HepG2 (cell line): ENCODE results near the gene CD9. TPM values are rescaled to one million over a fixed set of nuclear protein-coding genes. Genes with fewer than 3 reads are reported as not detected.

Source experiments
- ATAD3A ChIP-seq: sonication (generic); formaldehyde crosslinking; IDR thresholded peaks from 2 replicates; pipeline ENCODE4 v1.4.0; 2020; ENCODE audit warnings: missing genetic modification reagents
- CENPT ChIP-seq: sonication (generic); formaldehyde crosslinking; IDR thresholded peaks from 2 replicates; pipeline ENCODE4 v1.8.0; 2022; ENCODE audit warnings: low read depth, mild to moderate bottlenecking, moderate library complexity, missing genetic modification reagents
- ESRRA ChIP-seq: sonication (generic); formaldehyde crosslinking; IDR thresholded peaks from 2 replicates; pipeline ENCODE4 v1.5.1; 2020; ENCODE audit warnings: mild to moderate bottlenecking, low read depth, missing genetic modification reagents
- HMG20B ChIP-seq: conservative IDR thresholded peaks from 2 replicates; pipeline ENCODE4 v1.6.1; 2016; ENCODE audit warnings: missing genetic modification reagents, missing compliant biosample characterization
- KDM3A ChIP-seq: IDR thresholded peaks from 2 replicates; pipeline ENCODE4 v1.6.1; 2018; ENCODE audit warnings: low read depth, missing compliant biosample characterization
- MBNL3 ChIP-seq: fragments of 250-450 bp; sonication (Bioruptor Pico); conservative IDR thresholded peaks from 2 replicates; pipeline ENCODE4 v1.8.0; 2022; ENCODE audit warnings: mild to moderate bottlenecking, inconsistent platforms
- PAWR ChIP-seq: sonication (generic); formaldehyde crosslinking; IDR thresholded peaks from 2 replicates; pipeline ENCODE4 v1.4.0; 2020; ENCODE audit warnings: missing genetic modification reagents, mild to moderate bottlenecking, borderline replicate concordance
- REL ChIP-seq: sonication (generic); formaldehyde crosslinking; conservative IDR thresholded peaks from 2 replicates; pipeline ENCODE4 v1.8.0; 2022; ENCODE audit warnings: mild to moderate bottlenecking, missing genetic modification reagents, moderate library complexity
- SP140L ChIP-seq: sonication (generic); formaldehyde crosslinking; IDR thresholded peaks from 2 replicates; pipeline ENCODE4 v1.4.0; 2020; ENCODE audit warnings: missing genetic modification reagents, borderline replicate concordance
- SP2 ChIP-seq: sonication (generic); formaldehyde crosslinking; IDR thresholded peaks from 2 replicates; pipeline ENCODE4 v1.5.1; 2020; ENCODE audit warnings: mild to moderate bottlenecking, missing genetic modification reagents
- TERF1 ChIP-seq: sonication (generic); formaldehyde crosslinking; IDR thresholded peaks from 2 replicates; pipeline ENCODE4 v1.8.0; 2022; ENCODE audit warnings: mild to moderate bottlenecking, missing genetic modification reagents, moderate library complexity
- ZNF138 ChIP-seq: sonication (generic); formaldehyde crosslinking; IDR thresholded peaks from 2 replicates; pipeline ENCODE4 v1.5.0; 2020; ENCODE audit warnings: mild to moderate bottlenecking, low read depth, missing genetic modification reagents
- ZNF30 ChIP-seq: sonication (generic); formaldehyde crosslinking; IDR thresholded peaks from 2 replicates; pipeline ENCODE4 v1.5.0; 2020; ENCODE audit warnings: mild to moderate bottlenecking, missing genetic modification reagents
- ZNF34 ChIP-seq: sonication (generic); formaldehyde crosslinking; IDR thresholded peaks from 2 replicates; pipeline ENCODE4 v1.4.0; 2020; ENCODE audit warnings: mild to moderate bottlenecking, missing genetic modification reagents, borderline replicate concordance
- ZNF350 ChIP-seq: sonication (generic); formaldehyde crosslinking; IDR thresholded peaks from 2 replicates; pipeline ENCODE4 v1.4.0; 2020; ENCODE audit warnings: mild to moderate bottlenecking, low read depth, missing genetic modification reagents, borderline replicate concordance
- polyA plus RNA-seq, 8 experiments: library from polyadenylated mRNA; depleted of rRNA in 3 of 8; stranded (reverse) in 7 of 8; unstranded in 1 of 8; fragments of >200 nt; fragmentation: Illumina TruSeq in 4 of 8; extraction: Trizol in 4 of 8; gene quantifications; 2 replicates each; pipeline versions ENCODE4 v1.2.1 to v1.2.3, GENCODE V29; 2011 to 2016; ENCODE audit warnings: low read depth in 4 of 8, missing spikeins in 1 of 8, mixed read lengths in 1 of 8; ENCODE audit not compliant: insufficient read depth in 1 of 8
- total RNA-seq, 5 experiments: library from RNA; depleted of rRNA; stranded (reverse); fragments of >200 nt; fragmentation: Illumina TruSeq; extraction: Trizol; gene quantifications; 2 replicates each; pipeline ENCODE4 v1.2.3, GENCODE V29; 2016; ENCODE audit warnings: low read depth in 1 of 5
- TF ChIP-seq, protein P1 (sequence below): sonication (generic); IDR thresholded peaks from 2 replicates; pipeline ENCODE4 v1.6.1; 2016; ENCODE audit warnings: low read depth, borderline replicate concordance
- TF ChIP-seq, protein P2 (sequence below): sonication (generic); formaldehyde crosslinking; conservative IDR thresholded peaks from 2 replicates; pipeline ENCODE4 v1.4.0; 2020; ENCODE audit warnings: mild to moderate bottlenecking, missing genetic modification reagents, moderate library complexity
- TF ChIP-seq, protein P3 (sequence below): sonication (generic); formaldehyde crosslinking; IDR thresholded peaks from 2 replicates; pipeline ENCODE4 v1.5.1; 2020; ENCODE audit warnings: missing genetic modification reagents, mild to moderate bottlenecking, borderline replicate concordance
- TF ChIP-seq, protein P4 (sequence below): sonication (generic); formaldehyde crosslinking; IDR thresholded peaks from 2 replicates; pipeline ENCODE4 v1.8.1; 2022; ENCODE audit warnings: low read depth, mild to moderate bottlenecking, missing genetic modification reagents

Gene CD9
- total and polyA plus RNA-seq, 2 of the 13 experiments (the other 11 are each of a cell fraction or from before 2014, with no cell fraction given), result 5.8 to 38.3 TPM

GRCh38 chr12:6230321-6231110 lies 30.3 kb downstream of the CD9 start (continued):
- TF ChIP-seq, protein P1, sequence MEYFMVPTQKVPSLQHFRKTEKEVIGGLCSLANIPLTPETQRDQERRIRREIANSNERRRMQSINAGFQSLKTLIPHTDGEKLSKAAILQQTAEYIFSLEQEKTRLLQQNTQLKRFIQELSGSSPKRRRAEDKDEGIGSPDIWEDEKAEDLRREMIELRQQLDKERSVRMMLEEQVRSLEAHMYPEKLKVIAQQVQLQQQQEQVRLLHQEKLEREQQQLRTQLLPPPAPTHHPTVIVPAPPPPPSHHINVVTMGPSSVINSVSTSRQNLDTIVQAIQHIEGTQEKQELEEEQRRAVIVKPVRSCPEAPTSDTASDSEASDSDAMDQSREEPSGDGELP, result peak; percentile 61; the same call in 1 of the 2 replicates
- TF ChIP-seq KDM3A (no peak), TERF1 (no peak), REL (no peak), SP140L (CRISPR knock-in tag) (no peak), CENPT (no peak), ZNF34 (CRISPR knock-in tag) (no peak), ZNF138 (CRISPR knock-in tag) (no peak), ESRRA (CRISPR knock-in tag) (no peak), SP2 (CRISPR knock-in tag) (no peak), ZNF30 (CRISPR knock-in tag) (no peak), PAWR (no peak), HMG20B (CRISPR knock-in tag) (0 out of 2 replicates have a peak, but pooled peaks have one; percentile 60), ATAD3A (no peak), MBNL3 (CRISPR knock-in tag) (no peak), ZNF350 (CRISPR knock-in tag) (no peak)
- TF ChIP-seq, protein P2, sequence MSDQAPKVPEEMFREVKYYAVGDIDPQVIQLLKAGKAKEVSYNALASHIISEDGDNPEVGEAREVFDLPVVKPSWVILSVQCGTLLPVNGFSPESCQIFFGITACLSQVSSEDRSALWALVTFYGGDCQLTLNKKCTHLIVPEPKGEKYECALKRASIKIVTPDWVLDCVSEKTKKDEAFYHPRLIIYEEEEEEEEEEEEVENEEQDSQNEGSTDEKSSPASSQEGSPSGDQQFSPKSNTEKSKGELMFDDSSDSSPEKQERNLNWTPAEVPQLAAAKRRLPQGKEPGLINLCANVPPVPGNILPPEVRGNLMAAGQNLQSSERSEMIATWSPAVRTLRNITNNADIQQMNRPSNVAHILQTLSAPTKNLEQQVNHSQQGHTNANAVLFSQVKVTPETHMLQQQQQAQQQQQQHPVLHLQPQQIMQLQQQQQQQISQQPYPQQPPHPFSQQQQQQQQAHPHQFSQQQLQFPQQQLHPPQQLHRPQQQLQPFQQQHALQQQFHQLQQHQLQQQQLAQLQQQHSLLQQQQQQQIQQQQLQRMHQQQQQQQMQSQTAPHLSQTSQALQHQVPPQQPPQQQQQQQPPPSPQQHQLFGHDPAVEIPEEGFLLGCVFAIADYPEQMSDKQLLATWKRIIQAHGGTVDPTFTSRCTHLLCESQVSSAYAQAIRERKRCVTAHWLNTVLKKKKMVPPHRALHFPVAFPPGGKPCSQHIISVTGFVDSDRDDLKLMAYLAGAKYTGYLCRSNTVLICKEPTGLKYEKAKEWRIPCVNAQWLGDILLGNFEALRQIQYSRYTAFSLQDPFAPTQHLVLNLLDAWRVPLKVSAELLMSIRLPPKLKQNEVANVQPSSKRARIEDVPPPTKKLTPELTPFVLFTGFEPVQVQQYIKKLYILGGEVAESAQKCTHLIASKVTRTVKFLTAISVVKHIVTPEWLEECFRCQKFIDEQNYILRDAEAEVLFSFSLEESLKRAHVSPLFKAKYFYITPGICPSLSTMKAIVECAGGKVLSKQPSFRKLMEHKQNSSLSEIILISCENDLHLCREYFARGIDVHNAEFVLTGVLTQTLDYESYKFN (CRISPR knock-in tag), result peak; percentile 55
- TF ChIP-seq, protein P3, sequence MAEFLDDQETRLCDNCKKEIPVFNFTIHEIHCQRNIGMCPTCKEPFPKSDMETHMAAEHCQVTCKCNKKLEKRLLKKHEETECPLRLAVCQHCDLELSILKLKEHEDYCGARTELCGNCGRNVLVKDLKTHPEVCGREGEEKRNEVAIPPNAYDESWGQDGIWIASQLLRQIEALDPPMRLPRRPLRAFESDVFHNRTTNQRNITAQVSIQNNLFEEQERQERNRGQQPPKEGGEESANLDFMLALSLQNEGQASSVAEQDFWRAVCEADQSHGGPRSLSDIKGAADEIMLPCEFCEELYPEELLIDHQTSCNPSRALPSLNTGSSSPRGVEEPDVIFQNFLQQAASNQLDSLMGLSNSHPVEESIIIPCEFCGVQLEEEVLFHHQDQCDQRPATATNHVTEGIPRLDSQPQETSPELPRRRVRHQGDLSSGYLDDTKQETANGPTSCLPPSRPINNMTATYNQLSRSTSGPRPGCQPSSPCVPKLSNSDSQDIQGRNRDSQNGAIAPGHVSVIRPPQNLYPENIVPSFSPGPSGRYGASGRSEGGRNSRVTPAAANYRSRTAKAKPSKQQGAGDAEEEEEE (CRISPR knock-in tag), result no peak
- TF ChIP-seq, protein P4, sequence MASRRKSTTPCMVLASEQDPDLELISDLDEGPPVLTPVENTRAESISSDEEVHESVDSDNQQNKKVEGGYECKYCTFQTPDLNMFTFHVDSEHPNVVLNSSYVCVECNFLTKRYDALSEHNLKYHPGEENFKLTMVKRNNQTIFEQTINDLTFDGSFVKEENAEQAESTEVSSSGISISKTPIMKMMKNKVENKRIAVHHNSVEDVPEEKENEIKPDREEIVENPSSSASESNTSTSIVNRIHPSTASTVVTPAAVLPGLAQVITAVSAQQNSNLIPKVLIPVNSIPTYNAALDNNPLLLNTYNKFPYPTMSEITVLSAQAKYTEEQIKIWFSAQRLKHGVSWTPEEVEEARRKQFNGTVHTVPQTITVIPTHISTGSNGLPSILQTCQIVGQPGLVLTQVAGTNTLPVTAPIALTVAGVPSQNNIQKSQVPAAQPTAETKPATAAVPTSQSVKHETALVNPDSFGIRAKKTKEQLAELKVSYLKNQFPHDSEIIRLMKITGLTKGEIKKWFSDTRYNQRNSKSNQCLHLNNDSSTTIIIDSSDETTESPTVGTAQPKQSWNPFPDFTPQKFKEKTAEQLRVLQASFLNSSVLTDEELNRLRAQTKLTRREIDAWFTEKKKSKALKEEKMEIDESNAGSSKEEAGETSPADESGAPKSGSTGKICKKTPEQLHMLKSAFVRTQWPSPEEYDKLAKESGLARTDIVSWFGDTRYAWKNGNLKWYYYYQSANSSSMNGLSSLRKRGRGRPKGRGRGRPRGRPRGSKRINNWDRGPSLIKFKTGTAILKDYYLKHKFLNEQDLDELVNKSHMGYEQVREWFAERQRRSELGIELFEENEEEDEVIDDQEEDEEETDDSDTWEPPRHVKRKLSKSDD, result peak; percentile 22; the same call in 1 of the 2 replicates
